AG09309 (cell line): ENCODE data around the gene PABPN1.

Experiments used
- DNase-seq: peaks from one replicate; pipeline ENCODE4 v3.0.0-alpha.2; 2010; ENCODE audit warnings: low read depth
- H3K4me3 ChIP-seq: 2 replicates; pipeline ENCODE4 v1.5.1; 2011; ENCODE audit warnings: mild to moderate bottlenecking, low read depth, low read length, moderate library complexity; ENCODE audit not compliant: control insufficient read depth
- CTCF ChIP-seq: IDR thresholded peaks from 2 replicates; pipeline ENCODE4 v1.5.1; 2011; ENCODE audit warnings: mild to moderate bottlenecking, low read depth, low read length, inconsistent platforms; ENCODE audit not compliant: insufficient read depth, control insufficient read depth; ENCODE audit errors: missing control alignments

PABPN1 gene

GRCh38 chr14:23348297-23348655, 27.0 kb downstream of the PABPN1 start:
- no peak overlapping the region for H3K4me3 ChIP-seq
- no peak for TF ChIP-seq CTCF
- DNase-seq = no peak

GRCh38 chr14:23349156-23349845, 28.0 kb downstream of the PABPN1 start:
- no peak for DNase-seq
- TF ChIP-seq CTCF = no peak
- H3K4me3 ChIP-seq = no peak overlapping the region

- no peak for TF ChIP-seq CTCF
- no peak for DNase-seq
- peak overlapping the region; percentile 84 for H3K4me3 ChIP-seq
Measured at GRCh38 chr14:23351681-23352505, 30.6 kb downstream of the PABPN1 start.

- peak; percentile 61 for DNase-seq
- peak; percentile 1 for TF ChIP-seq CTCF
- H3K4me3 ChIP-seq = peak within 1 kb of the TSS; percentile 84
Measured at GRCh38 chr14:23352506-23353432, 31.5 kb downstream of the PABPN1 start, which contains the start of gene SLC22A17. Gene SLC22A17 (minus strand): TSS chr14:23352887.

- no peak for TF ChIP-seq CTCF
- DNase-seq = no peak
- H3K4me3 ChIP-seq = no peak overlapping the region
Measured at GRCh38 chr14:23353433-23353780, 32.1 kb downstream of the PABPN1 start.

- no peak for DNase-seq
- no peak for TF ChIP-seq CTCF
- H3K4me3 ChIP-seq = no peak overlapping the region
Measured at GRCh38 chr14:23354990-23355389, 33.7 kb downstream of the PABPN1 start.
